Kidney (tissue), 14 donors: ENCODE measurements around the gene TENM4. TPM values are rescaled to one million over a fixed set of nuclear protein-coding genes. Genes with fewer than 3 reads are reported as not detected.

Source experiments
- DNase-seq, 5 donors: peaks; one replicate each; pipeline ENCODE4 v3.0.0-alpha.2; 2013 to 2020
- FAIRE-seq: peaks from 2 replicates; lab custom pipeline; 2012; peaks lifted over from hg19 to GRCh38; lab: Jason Lieb, UNC
- H3K27ac ChIP-seq, 2 donors: one replicate each; pipeline ENCODE4 v1.7.0; 2013; ENCODE audit warnings: low read depth in 2 of 2, low read length in 2 of 2, inconsistent platforms in 1 of 2
- H3K27me3 ChIP-seq: one replicate; pipeline ENCODE4 v1.7.1; 2013; ENCODE audit warnings: low read length, inconsistent platforms; ENCODE audit not compliant: control insufficient read depth, insufficient read depth
- H3K36me3 ChIP-seq, 3 donors: one replicate each; pipeline versions ENCODE4 v1.7.0 to v1.7.1; 2013; ENCODE audit warnings: low read length in 3 of 3, control low read depth in 1 of 3, inconsistent platforms in 1 of 3; ENCODE audit not compliant: insufficient read depth in 3 of 3, control insufficient read depth in 2 of 3
- H3K4me1 ChIP-seq, 3 donors: one replicate each; pipeline versions ENCODE4 v1.7.0 to v1.7.1; 2013; ENCODE audit warnings: low read length in 3 of 3, inconsistent platforms in 1 of 3, low read depth in 1 of 3; ENCODE audit not compliant: control insufficient read depth in 2 of 3, insufficient read depth in 2 of 3
- H3K4me3 ChIP-seq, 3 donors: one replicate each; pipeline versions ENCODE4 v1.7.0 to v1.8.1; 2013; ENCODE audit warnings: low read length in 3 of 3, control low read depth in 1 of 3, inconsistent platforms in 1 of 3
- H3K9ac ChIP-seq, 3 donors: one replicate each; pipeline versions ENCODE4 v1.7.0 to v1.7.1; 2013; ENCODE audit warnings: low read length in 3 of 3, control low read depth in 1 of 3, inconsistent platforms in 1 of 3
- H3K9me3 ChIP-seq, 3 donors: one replicate each; pipeline versions ENCODE4 v1.7.0 to v1.7.1; 2013; ENCODE audit warnings: low read length in 3 of 3, control low read depth in 1 of 3, inconsistent platforms in 1 of 3; ENCODE audit not compliant: control insufficient read depth in 2 of 3, insufficient read depth in 1 of 3
- CTCF ChIP-seq: IDR thresholded peaks from 3 replicates; pipeline ENCODE4 v1.5.1; 2012; ENCODE audit warnings: mild to moderate bottlenecking, moderate library complexity, borderline replicate concordance; ENCODE audit not compliant: insufficient read depth; ENCODE audit errors: extremely low read depth
- intact Hi-C: fragments of 100-400 bp; cut with DNase I; formaldehyde crosslinking; loops from one replicate; pipeline ENCODE4 v1.11.1; 2022
- polyA plus RNA-seq: library from polyadenylated mRNA; stranded (reverse); fragments of 350-450 nt; fragmentation: Illumina TruSeq; extraction: RNeasy Lipid Tissue Mini Kit (QIAGEN cat#74804); gene quantifications from one replicate; pipeline ENCODE4 v1.2.3, GENCODE V29; 2014; ENCODE audit warnings: low read depth, low replicate concordance; ENCODE audit not compliant: insufficient read depth
- total RNA-seq: library from RNA; stranded (reverse); fragmentation: NEBNext Ultra II Directional; extraction: Animal tissue kit (Norgen Biotek cat#: 25700); gene quantifications from one replicate; pipeline ENCODE4 v1.2.1, GENCODE V29; 2021
- donor health status: control.
- donor health status: control.
- donor health status: control.
- donor health status: control.
- donor health status: control.
- donor health status: DM: yes; HTN: yes; CAD: no.
- donor health status: Normal renal cell carcinoma (clear cell type).

TENM4 gene
- total and polyA plus RNA-seq, 2 donors from 2014 or later: 0.34 to 31.0 TPM

DNA sequence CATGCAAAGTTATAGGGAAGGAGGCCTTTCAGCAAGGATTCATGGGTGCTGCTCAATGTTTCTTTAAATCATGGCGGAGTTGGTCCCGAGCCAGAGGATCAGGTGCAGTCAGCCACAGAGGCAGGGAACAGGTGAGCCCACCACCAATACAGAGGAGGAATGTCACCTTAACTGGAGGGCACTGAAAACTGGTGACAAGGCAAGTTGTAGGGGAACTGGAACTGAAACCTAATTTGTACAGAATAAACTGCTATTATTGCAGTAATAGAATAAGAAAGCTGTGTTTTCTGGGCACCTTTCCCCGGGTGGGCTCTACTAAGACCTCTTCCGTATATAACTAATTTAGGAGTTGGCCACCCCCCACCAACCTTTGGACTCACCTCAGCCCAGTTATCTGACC is 570.2 kb downstream of the TENM4 start:
- intact Hi-C loops: no loop called here

GRCh38 chr11:78869293-78869692 is 571.5 kb downstream of the TENM4 start:
- Histone ChIP-seq H3K36me3 (no peaks in the 10 kb centered on the region), H3K4me3 (no peak overlapping the region), H3K4me1 (peaks cover 0 to 3% (median 3%) of the 10 kb centered on the region in 3 donors), H3K27ac (no peak overlapping the region), H3K27me3 (no peaks in the 10 kb centered on the region), H3K9ac (no peak overlapping the region), H3K9me3 (no peaks in the 10 kb centered on the region)
- TF ChIP-seq CTCF: no peak
- intact Hi-C loops: no loop called here
- no peak for FAIRE-seq
- peak in 2 of 5 donors; percentile 47 for DNase-seq

More for the DNA sequence above, 570.2 kb downstream of the TENM4 start:
- no peak overlapping the region for H3K9ac ChIP-seq
- no peaks in the 10 kb centered on the region for H3K27me3 ChIP-seq
- no peak for FAIRE-seq
- H3K36me3 ChIP-seq: no peaks in the 10 kb centered on the region
- no peak overlapping the region for H3K4me3 ChIP-seq
- H3K9me3 ChIP-seq: no peaks in the 10 kb centered on the region
- TF ChIP-seq CTCF: no peak
- H3K4me1 ChIP-seq: peaks cover 0 to 3% (median 3%) of the 10 kb centered on the region in 3 donors
- DNase-seq: peak in 1 of 5 donors; percentile 9
- no peak overlapping the region for H3K27ac ChIP-seq

DNA sequence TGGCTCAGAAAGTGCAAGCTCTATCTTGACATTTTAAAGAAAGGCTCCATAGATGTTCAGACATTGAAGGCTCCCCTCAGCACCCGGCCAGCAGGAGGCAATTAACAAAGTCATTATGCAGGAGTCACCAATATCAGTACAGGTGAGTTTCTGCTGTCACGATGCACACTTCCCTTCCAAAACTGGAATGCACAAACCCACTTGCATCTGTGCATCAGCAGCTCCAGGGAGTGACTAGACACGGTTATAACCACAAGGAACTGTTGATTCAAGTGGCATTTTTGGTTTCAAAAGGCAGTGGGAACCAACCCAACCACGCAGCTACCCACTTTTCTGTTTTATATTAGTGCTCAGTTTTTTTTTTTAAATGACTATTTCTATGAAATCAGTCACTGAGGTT is 572.3 kb downstream of the TENM4 start:
- peak in 1 of 5 donors; percentile 7 for DNase-seq
- no peaks in the 10 kb centered on the region for H3K36me3 ChIP-seq
- H3K4me1 ChIP-seq: peaks cover 0 to 3% (median 3%) of the 10 kb centered on the region in 3 donors
- H3K9me3 ChIP-seq: no peaks in the 10 kb centered on the region
- no peaks in the 10 kb centered on the region for H3K27me3 ChIP-seq
- no peak overlapping the region for H3K27ac ChIP-seq
- TF ChIP-seq CTCF: no peak
- no peak for FAIRE-seq
- intact Hi-C loops: no loop called here
- no peak overlapping the region for H3K9ac ChIP-seq
- H3K4me3 ChIP-seq: no peak overlapping the region
